Stimulated activated CD4-positive, alpha-beta T cell treated with anti-CD3 and anti-CD28 coated beads, Interleukin-1b, Interleukin-23, amount 100 ng/mL, for 48 hours (primary cell): ENCODE results near the gene SLC66A2.

Source experiments
- DNase-seq: peaks from one replicate; pipeline ENCODE4 v3.0.0-alpha.2; 2020

Gene SLC66A2

DNA sequence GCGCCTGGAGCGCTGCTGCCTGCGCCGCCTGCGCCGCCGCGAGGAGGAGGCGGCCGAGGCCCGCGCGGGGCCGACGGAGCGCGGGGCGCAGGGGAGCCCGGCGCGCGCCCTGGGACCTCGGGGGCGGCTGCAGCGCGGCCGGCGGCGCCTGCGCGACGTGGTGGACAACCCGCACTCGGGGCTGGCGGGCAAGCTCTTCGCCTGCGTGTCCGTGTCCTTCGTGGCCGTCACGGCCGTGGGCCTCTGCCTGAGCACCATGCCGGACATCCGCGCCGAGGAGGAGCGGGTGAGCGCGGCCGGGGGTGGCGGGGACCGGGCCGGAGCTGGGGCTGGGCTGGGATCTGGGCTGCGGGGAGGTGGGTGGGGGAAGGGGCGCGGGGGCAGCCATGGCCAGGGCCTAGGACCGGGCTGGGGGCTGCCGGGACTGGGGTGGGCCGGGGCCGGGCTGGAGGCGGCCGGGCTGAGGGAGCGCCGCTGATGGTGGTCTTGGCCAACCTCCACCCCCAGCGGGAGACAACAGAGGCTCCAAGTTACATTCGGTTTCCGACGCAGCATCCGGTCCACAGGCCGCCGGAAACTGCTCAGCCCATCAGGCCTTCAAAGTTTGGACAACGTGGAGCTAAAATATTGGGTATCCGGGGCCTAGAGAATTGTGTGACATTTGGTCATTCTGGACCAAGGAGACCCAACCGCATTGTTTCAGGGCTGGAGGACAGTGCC is 87.3 kb downstream of the SLC66A2 start:
- DNase-seq = no peak

DNA sequence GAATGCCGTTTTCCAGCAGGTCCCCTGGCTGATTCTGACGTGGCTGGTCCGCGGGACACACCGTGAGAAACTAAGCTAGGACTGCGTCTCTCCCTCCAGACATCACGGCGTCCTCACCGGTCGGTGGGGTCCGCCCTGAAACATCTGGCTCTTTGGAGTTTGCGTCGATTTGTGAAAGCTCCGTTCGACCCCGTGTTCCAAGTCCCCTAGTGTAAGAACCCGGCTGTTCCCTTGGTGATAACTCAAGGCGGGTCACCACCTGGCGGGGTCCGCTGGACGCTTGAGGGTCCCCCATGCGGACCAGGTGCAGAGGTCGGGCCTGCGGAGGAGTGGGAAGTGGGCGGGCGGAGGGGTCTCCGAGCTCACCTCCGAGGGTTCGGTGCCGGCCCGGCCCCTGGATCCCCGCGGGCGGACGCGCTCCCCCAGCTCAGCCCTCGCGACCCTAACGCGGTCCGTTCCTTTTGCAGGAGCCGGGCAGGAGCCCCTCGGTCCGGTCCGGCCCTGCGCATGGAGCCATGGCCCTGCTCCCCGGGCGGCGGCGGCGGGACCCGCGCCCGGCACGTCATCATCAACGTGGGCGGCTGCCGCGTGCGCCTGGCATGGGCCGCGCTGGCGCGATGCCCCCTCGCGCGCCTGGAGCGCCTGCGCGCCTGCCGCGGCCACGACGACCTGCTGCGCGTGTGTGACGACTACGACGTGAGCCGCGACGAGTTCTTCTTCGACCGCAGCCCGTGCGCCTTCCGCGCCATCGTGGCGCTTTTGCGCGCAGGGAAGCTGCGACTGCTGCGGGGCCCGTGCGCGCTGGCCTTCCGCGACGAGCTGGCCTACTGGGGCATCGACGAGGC is 88.1 kb downstream of the SLC66A2 start:
- no peak for DNase-seq

DNA sequence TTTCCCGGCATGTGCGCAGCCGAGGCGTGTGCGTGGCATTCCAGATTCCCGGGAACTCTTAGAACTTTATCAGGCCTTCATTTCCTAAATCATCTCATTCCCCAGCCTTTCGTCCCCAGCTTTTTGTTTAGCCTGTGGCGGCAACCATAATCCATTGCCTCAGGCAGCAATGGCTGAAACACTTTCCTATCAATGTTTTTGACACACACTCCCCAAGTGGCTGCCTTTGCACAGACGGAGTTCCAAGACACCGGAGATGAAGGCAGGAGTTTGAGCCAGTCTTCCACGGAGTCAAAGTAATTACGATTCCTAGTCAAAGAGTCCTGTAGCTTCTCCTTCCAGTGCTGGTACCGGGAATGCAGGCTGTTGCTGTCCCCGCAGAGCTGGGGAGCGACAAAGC is 88.9 kb downstream of the SLC66A2 start:
- no peak for DNase-seq

DNA sequence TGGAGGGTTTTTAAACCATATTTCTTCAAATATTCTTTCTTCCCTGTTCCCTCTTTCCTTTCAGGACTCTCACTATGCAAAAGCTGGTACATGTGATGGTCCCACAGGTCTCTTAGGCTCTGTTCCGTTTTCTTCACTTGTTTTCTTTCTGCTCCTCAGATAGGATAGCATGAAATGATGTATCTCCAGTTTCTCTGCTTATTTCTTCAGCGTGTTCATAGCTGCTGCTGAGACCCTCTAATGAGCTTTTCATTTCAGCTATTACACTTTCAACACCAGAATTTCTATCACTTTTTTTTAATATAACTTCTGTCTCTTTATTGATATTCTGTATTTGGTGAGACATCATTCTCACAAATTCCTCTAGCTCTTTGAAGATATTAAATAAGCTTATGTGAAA is 89.8 kb downstream of the SLC66A2 start:
- DNase-seq = no peak

DNA sequence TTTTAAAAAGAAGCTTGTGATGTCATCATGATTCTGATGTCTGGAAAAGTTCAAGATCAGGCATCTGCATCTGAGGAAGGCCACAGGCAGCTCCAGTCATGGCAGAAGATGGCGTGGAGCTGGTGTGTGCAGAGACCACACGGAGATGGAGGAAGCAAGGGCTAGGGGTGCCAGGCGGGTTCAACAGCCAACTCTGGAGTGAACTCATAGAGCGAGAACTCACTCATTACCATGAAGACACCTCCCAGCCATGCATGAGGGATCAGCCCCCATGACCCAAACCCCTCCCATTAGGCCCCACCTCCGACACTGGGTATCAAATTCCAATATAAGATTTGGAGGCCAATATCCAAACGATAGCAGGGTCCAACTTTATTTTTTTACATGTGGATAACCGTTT is 92.1 kb downstream of the SLC66A2 start:
- no peak for DNase-seq

DNA sequence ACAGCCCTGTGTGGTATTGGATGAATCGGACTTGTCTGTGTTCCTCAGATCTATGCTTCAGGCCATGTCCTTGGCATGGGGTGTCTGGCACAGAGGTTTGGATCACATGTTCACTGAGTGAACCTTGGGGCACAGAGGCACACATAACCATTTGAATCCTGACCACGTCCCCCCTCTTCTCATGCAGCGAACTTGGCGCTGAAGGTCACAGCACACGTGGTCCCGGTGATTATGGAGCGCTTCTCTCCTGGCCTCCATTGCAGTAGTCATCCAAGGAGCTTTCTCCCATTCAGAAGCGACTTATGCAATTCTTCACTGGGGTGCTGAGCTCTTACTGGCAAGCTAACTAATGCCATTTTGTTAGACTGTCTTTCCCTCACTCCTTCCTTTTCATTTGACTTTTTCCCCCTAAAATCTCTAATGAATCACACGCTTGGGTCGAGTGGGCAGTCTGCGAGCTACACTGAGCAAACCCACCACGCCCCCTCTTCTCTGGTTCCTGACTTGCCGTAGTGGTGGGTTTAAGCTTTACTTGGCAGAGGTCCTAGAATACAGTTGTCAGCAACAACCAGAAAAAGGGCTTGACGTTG is 94.3 kb downstream of the SLC66A2 start:
- DNase-seq = no peak

DNA sequence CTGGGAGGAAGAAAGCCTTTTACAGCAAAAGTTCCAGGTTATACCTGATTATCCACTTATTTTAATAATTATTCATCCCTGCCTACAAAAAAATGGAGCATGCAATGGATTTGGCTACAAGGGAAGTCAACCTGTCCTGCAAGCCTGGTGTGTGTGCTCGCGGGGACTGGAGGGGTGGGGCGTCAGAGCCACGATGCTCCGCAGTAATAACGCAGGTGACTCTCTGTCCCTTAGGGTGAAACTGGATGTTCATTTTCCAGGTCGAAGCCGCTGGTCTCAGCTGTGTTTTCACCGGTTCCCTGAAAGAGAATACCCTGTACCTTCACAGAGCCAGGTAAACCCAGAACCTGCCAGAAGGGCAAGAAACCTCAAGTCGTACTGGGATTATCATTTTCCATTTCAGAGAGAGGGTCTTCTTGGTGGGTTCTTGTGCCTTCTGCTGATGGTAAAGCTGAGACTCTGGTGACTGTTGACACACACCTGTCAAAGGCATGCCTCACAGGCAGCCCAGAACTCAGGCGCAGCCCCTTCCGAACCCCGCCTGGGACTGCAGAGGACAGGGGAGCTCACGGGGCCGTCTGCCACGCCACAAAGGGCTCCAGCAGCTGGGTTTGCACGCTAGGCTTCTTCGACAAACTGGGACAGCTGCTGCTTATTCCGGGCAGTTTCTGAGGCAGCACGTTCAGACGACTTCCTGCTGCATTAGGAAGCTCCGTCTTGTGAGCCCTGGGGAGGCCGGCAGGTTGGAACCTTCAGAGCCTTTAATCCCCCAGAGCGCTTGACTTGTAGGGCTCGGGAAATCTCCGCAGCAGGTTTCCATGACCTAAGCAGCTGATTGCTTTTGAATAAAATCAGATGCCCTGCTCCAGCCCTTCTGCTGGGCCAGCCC is 95.1 kb downstream of the SLC66A2 start:
- DNase-seq = no peak

DNA sequence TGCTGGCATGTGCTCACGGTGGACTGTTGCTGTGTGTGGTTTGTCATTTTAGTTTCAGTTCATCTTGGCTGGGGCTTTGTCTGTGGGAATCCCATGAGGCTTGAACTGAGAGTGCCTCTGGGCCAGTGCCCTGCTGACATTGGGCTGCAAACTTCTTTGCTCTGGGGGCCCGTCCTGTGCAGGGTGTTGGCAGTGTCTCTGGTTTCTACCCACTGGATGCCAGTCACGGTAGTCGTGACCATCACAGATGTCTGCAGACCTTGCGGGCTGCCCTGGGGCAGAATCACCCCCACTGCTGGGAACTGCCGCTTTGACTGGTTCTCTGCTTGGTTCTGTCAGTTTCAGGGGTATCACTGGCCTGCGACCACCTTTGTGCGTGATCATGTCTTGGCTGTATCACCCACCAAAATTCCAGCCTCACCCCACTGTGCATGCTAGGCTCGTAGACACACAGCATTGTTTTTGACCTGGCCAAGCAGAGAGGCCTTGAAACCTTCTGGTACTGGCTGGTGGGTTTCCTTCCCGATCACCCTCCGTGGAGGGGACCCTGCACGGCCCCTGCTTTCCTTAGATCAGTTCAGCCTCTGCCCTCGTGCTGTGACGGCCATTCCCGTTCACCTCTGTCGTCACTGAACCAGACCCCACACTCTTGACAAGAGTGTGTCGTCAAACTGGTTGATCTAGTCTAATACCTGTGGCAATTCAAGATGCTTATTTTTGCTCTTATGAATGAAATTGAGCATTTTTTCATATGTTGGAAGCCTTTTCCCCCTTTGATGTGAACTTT is 96.1 kb downstream of the SLC66A2 start:
- DNase-seq = no peak

DNA sequence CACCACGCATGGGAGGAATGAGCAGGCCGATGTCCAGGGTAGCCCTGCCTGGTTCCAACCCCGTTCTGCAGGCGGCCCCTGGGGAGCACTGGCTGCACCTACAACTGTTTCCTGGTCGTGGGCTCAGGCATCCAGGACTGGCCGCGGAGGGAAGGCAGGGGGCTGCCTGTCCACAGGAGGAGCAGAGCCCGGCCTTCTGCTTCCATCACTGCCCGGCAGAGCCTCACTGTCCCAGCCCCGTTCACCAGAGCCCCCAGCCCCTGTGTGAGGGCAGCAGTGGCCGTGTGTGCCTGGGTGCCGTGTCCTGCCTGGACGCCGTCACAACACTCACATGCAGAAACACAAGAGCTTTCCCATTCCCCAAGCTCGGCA is 97.5 kb downstream of the SLC66A2 start:
- no peak for DNase-seq

DNA sequence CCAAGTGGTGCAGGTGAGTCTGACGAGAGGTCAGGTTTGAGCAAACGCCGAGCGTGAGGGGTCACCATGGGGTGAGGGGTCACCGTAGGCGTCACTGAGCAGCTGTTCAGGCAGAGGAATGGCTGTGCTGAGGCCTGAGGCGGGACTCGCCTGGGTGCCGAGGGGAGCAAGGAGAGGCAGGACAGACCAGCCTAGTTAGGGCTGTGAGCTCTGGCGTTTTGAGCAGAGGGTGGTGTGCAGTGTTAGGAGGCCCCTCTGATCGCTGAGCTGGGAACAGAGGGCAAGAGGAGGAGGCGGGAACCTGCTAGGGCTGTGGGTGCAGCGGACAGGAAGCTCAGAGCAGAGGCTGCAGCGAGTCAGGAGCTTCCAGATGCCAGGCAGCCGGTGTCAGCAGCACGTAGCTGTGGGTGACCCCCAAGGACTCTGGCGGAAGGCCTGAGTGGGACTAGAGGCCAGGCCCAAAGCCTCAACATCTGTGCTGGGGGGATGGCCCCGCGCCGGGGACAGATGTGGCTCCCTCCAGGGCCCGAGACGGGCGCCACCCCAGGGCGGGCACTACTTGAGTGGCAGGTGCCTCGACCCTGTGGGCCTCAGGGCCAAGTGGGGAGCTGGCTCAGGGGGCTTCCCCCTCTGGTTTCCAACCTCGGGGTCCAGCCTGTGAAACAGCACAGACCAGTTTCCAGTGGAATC is 98.0 kb downstream of the SLC66A2 start:
- no peak for DNase-seq

DNA sequence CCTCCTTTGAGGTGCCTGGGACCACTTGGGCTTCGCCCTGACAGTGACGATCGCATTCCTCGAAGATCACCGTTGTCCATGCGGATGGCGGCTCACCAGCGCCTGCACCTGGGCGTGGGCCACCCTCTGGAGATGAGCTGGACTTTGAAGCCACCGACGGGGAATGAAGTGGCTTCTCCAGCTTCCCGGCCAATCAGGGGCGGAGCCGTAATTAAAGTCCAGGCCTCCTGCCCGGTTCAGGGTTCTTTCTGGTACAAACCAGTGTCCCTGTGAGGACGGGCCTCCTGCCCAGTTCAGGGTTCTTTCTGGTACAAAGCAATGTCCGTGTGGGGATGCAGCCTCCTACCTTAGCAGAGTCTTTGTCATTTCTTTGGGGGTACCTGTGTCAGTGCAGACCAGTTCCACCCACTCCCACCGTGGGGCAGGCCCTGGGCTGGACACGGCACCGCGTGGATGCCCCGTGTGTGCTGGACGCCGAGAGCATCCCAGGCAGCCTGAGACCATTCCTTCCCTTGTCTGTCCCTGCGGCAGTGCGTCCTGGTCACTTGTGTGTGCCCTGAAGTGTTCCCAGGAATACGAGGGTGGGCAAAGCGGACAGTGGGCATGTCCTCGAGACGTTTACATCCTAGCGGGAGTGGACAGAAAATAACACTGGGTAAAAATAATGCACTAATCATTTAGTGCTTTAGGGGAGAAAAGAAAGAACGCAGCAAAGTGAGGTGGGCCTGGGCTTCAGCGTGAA is 98.7 kb downstream of the SLC66A2 start:
- DNase-seq = no peak
